K562 (cell line): ENCODE results near the gene ACVR2B. TPM values are rescaled to one million over a fixed set of nuclear protein-coding genes. Genes with fewer than 3 reads are reported as not detected.

ENCODE experiments used
- ATAC-seq: fragments of 200-7000 bp; cut with Tn5 transposase; 3 replicates; pipeline ENCODE4 v1.9.1; 2020; ENCODE audit warnings: moderate library complexity
- BruUV-seq: library from RNA; stranded (reverse); fragments of 400-500 nt; replicated peaks from 2 replicates; lab custom pipeline; 2021; lab: Mats Ljungman, UMichigan
- CTCF ChIA-PET: fragments of 300-600 bp; formaldehyde crosslinking; extraction: SDS; loops from one replicate; lab custom pipeline; 2021; ENCODE audit warnings: low intra/inter-chr PET ratio; lab: Yijun Ruan, JAX
- POLR2A ChIA-PET: fragments of 300-600, 350-650 bp; sonication (Branson Sonifier 250); formaldehyde crosslinking; extraction: SDS; loops from one replicate; lab custom pipeline; 2021; ENCODE audit warnings: antibody characterized with exemption, inconsistent platforms; lab: Yijun Ruan, JAX
- DNase-seq, 4 experiments: peaks; one replicate each; pipeline versions ENCODE4 v3.0.0 to v3.0.0-alpha.2; 2011 to 2018; ENCODE audit warnings: low spot score in 3 of 4, mixed read lengths in 3 of 4; ENCODE audit errors: extremely low read depth in 1 of 4
- FAIRE-seq: peaks from 2 replicates; lab custom pipeline; 2011; peaks lifted over from hg19 to GRCh38; lab: Jason Lieb, UNC
- H2AFZ ChIP-seq: 2 replicates; pipeline ENCODE4 v1.6.0; 2011; ENCODE audit warnings: low read depth, low read length, control low read depth, inconsistent platforms
- H3K27ac ChIP-seq: fragments of 200-600 bp; 3 replicates; pipeline ENCODE4 v1.8.0; 2011; ENCODE audit warnings: low read depth, mild to moderate bottlenecking, control low read depth, inconsistent platforms, low read length, moderate library complexity, mixed read lengths; ENCODE audit errors: extremely low read depth
- H3K27me3 ChIP-seq, 2 experiments: fragments of 300-600 bp in 1 of 2; 2 replicates in 1 of 2; 3 replicates in 1 of 2; pipeline versions ENCODE4 v1.6.0 to v1.8.0; 2011; ENCODE audit warnings: inconsistent platforms in 2 of 2, low read length in 2 of 2, mild to moderate bottlenecking in 1 of 2, mixed read lengths in 1 of 2, moderate library complexity in 1 of 2; ENCODE audit not compliant: control insufficient read depth in 2 of 2, insufficient read depth in 2 of 2
- H3K36me3 ChIP-seq: fragments of 300-600 bp; 3 replicates; pipeline ENCODE4 v1.8.0; 2011; ENCODE audit warnings: mild to moderate bottlenecking, low read length, inconsistent platforms; ENCODE audit not compliant: control insufficient read depth, insufficient read depth
- H3K4me1 ChIP-seq, 2 experiments: fragments of 200-600 bp in 1 of 2; replicated peaks in 1 of 2; 2 replicates in 1 of 2; 3 replicates in 1 of 2; pipeline versions ENCODE4 v1.5.1 to v1.8.0; 2011; ENCODE audit warnings: inconsistent platforms in 2 of 2, low read length in 2 of 2, mild to moderate bottlenecking in 1 of 2, mixed read lengths in 1 of 2, moderate library complexity in 1 of 2; ENCODE audit not compliant: control insufficient read depth in 2 of 2, insufficient read depth in 2 of 2
- H3K4me2 ChIP-seq: 2 replicates; pipeline ENCODE4 v1.6.1; 2011; ENCODE audit warnings: low read length, control low read depth, inconsistent platforms, mixed read lengths; ENCODE audit not compliant: insufficient read depth
- H3K4me3 ChIP-seq: fragments of 200-600 bp; sonication (generic), shearing (Covaris generic); 2 replicates; pipeline ENCODE4 v1.5.1; 2016; ENCODE audit warnings: control low read depth, inconsistent platforms
- H3K79me2 ChIP-seq: fragments of 200-600 bp; 3 replicates; pipeline ENCODE4 v1.8.0; 2011; ENCODE audit warnings: low read length, inconsistent platforms; ENCODE audit not compliant: control insufficient read depth, insufficient read depth
- H3K9ac ChIP-seq, 2 experiments: 2 replicates each; pipeline versions ENCODE4 v1.6.0 to v1.6.1; 2011; ENCODE audit warnings: low read depth in 2 of 2, low read length in 2 of 2, control low read depth in 1 of 2, inconsistent platforms in 1 of 2, mild to moderate bottlenecking in 1 of 2, mixed read lengths in 1 of 2; ENCODE audit not compliant: insufficient read depth in 1 of 2
- H3K9me1 ChIP-seq: one replicate; pipeline ENCODE4 v1.6.0; 2011; ENCODE audit warnings: inconsistent platforms, mild to moderate bottlenecking, low read length, moderate library complexity; ENCODE audit not compliant: control insufficient read depth, insufficient read depth
- H3K9me3 ChIP-seq: replicated peaks from 2 replicates; pipeline ENCODE4 v1.5.1; 2011; ENCODE audit warnings: low read depth, low read length, inconsistent platforms; ENCODE audit not compliant: control insufficient read depth, insufficient read depth
- H4K20me1 ChIP-seq: replicated peaks from 2 replicates; pipeline ENCODE4 v1.6.1; 2011; ENCODE audit warnings: low read length, inconsistent platforms, mixed read lengths; ENCODE audit not compliant: control insufficient read depth, insufficient read depth
- GATAD2A ChIP-seq: fragments of 450-650 bp; IDR thresholded peaks from 2 replicates; pipeline ENCODE4 v1.6.1; 2017
- GTF2E2 ChIP-seq: fragments of 200-800 bp; sonication (Bioruptor generic); IDR thresholded peaks from 2 replicates; pipeline ENCODE4 v1.6.1; 2016; ENCODE audit warnings: missing genetic modification characterization, missing compliant biosample characterization
- MYNN ChIP-seq, 2 experiments: sonication (generic); formaldehyde crosslinking in 1 of 2; IDR thresholded peaks; 2 replicates each; pipeline versions ENCODE4 v1.5.0 to v1.6.1; 2016 to 2020; ENCODE audit warnings: antibody characterized with exemption in 1 of 2, missing genetic modification reagents in 1 of 2
- NFE2 ChIP-seq: IDR thresholded peaks from 2 replicates; pipeline ENCODE4 v1.6.1; 2014; ENCODE audit warnings: antibody characterized with exemption, low read depth
- POLR2AphosphoS2 ChIP-seq: IDR thresholded peaks from 2 replicates; pipeline ENCODE4 v1.6.1; 2012; ENCODE audit warnings: low read length, improper control_type of control experiment
- RAD51 ChIP-seq: fragments of 450-650 bp; IDR thresholded peaks from 2 replicates; pipeline ENCODE4 v1.7.1; 2016; ENCODE audit warnings: low read depth, mild to moderate bottlenecking, borderline replicate concordance
- SMARCC2 ChIP-seq: fragments of 450-650 bp; IDR thresholded peaks from 2 replicates; pipeline ENCODE4 v1.6.1; 2017; ENCODE audit warnings: antibody characterized with exemption, moderate library complexity, mild to moderate bottlenecking, low read depth
- SREBF1 ChIP-seq: fragments of 150-350 bp; IDR thresholded peaks from 2 replicates; pipeline ENCODE4 v1.6.1; 2014; ENCODE audit warnings: antibody characterized with exemption, low read depth, low read length, borderline replicate concordance
- ZNF668 ChIP-seq: fragments of 250-450 bp; sonication (Bioruptor Pico); IDR thresholded peaks from 2 replicates; pipeline ENCODE4 v1.8.0; 2022; ENCODE audit warnings: mild to moderate bottlenecking, inconsistent platforms
- ZNF780A ChIP-seq: fragments of 250-450 bp; sonication (Bioruptor Pico); IDR thresholded peaks from 2 replicates; pipeline ENCODE4 v1.5.0; 2021; ENCODE audit warnings: mild to moderate bottlenecking
- WGBS: fragments of 100-300 bp; shearing (Covaris generic); methylation state at CpG from one replicate; pipeline ENCODE4 v1.1.6; 2016; ENCODE audit warnings: low coverage, mixed read lengths; ENCODE audit not compliant: insufficient coverage; ENCODE audit errors: missing lambda C conversion rate; 5-methylcytosine and 5-hydroxymethylcytosine counted together
- in situ Hi-C: fragments of 300-500 bp; cut with MboI; formaldehyde crosslinking; loops from 4 replicates; pipeline ENCODE4 v1.15.0; 2018; ENCODE audit warnings: inconsistent platforms, mixed read lengths
- intact Hi-C: fragments of 100-400 bp; cut with micrococcal nuclease; formaldehyde crosslinking; loops from 2 replicates; pipeline ENCODE4 v1.14.2; 2022
- polyA plus RNA-seq, 8 experiments: library from polyadenylated mRNA; depleted of rRNA in 4 of 8; stranded (reverse) in 5 of 8; unstranded in 3 of 8; fragments of >200 nt; fragmentation: Nextera tagmentation in 2 of 8; fragmentation: Illumina TruSeq in 1 of 8; extraction: Ambion mirVana in 2 of 8; extraction: Trizol in 1 of 8; gene quantifications; 2 replicates each; pipeline versions ENCODE4 v1.2.1 to v1.2.3, GENCODE V29; 2011 to 2014; ENCODE audit warnings: inconsistent platforms in 1 of 8, missing spikeins in 1 of 8
- total RNA-seq, 7 experiments: library from RNA; depleted of rRNA in 6 of 7; stranded (reverse); fragments of >200 nt in 6 of 7; fragmentation: Illumina TruSeq in 2 of 7; extraction: Trizol in 2 of 7; gene quantifications; 2 replicates each; pipeline versions ENCODE4 v1.2.1 to v1.2.3, GENCODE V29; 2011 to 2021; ENCODE audit warnings: low replicate concordance in 1 of 7
- TF ChIP-seq, protein P1 (sequence below): fragments of 450-650 bp; formaldehyde crosslinking; IDR thresholded peaks from 2 replicates; pipeline ENCODE4 v1.4.0; 2020; ENCODE audit warnings: mild to moderate bottlenecking, mixed read lengths
- TF ChIP-seq, protein P2 (sequence below): fragments of 450-650 bp; formaldehyde crosslinking; IDR thresholded peaks from 2 replicates; pipeline ENCODE4 v1.4.0; 2022; ENCODE audit warnings: mild to moderate bottlenecking, moderate library complexity
- TF ChIP-seq, protein P3 (sequence below), 2 experiments: fragments of 450-650 bp in 1 of 2; sonication (generic) in 1 of 2; formaldehyde crosslinking; conservative IDR thresholded peaks; 2 replicates each; pipeline versions ENCODE4 v1.4.0 to v1.8.1; 2020 to 2022; ENCODE audit warnings: mild to moderate bottlenecking in 1 of 2, missing genetic modification reagents in 1 of 2

The ACVR2B gene
- total and polyA plus RNA-seq, 9 of the 15 experiments (the other 6 are each of a cell fraction or from before 2014, with no cell fraction given), result 1.8 to 23.7 (median 7.1) TPM

DNA sequence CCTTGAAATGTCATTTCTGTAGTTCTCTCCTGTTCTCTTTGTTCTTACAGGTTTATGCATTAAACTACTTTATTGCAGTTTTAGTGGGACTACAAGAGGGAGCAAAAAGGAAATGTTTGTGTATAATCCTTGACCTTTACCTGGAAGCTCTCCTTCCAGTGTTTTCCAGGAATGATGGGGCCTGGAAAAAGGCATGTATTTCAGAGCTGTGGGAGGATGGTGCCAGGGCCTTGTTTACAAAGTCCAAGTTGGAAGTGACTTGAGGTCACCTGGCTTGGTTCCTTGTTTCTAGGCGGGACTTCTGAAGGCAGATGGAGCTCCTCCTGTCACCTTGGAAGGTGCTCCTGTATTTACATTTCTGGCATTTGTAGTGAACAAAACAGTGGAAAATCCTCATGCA, 15.1 kb downstream of the ACVR2B start:
- BruUV-seq, result no TSS peak
- no peak overlapping the region for H3K4me3 ChIP-seq

More for the DNA sequence above, 15.1 kb downstream of the ACVR2B start:
- H3K36me3 ChIP-seq, result no peaks in the 10 kb centered on the region
- H2AFZ ChIP-seq, result no peak overlapping the region
- H3K27ac ChIP-seq, result no peak overlapping the region
- H3K9me3 ChIP-seq, result no peaks in the 10 kb centered on the region
- TF ChIP-seq SMARCC2 (no peak), NFE2 (no peak), SREBF1 (no peak), POLR2AphosphoS2 (no peak), ZNF780A (CRISPR knock-in tag) (no peak), GATAD2A (no peak), ZNF668 (CRISPR knock-in tag) (no peak), RAD51 (no peak), GTF2E2 (no peak), MYNN (IDR thresholded peaks at IDR 0.05) (no peak), MYNN (CRISPR knock-in tag; IDR thresholded peaks at IDR 0.05) (no peak)
- TF ChIP-seq, protein P1, sequence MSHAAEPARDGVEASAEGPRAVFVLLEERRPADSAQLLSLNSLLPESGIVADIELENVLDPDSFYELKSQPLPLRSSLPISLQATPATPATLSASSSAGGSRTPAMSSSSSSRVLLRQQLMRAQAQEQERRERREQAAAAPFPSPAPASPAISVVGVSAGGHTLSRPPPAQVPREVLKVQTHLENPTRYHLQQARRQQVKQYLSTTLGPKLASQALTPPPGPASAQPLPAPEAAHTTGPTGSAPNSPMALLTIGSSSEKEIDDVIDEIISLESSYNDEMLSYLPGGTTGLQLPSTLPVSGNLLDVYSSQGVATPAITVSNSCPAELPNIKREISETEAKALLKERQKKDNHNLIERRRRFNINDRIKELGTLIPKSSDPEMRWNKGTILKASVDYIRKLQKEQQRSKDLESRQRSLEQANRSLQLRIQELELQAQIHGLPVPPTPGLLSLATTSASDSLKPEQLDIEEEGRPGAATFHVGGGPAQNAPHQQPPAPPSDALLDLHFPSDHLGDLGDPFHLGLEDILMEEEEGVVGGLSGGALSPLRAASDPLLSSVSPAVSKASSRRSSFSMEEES (CRISPR knock-in tag), result no peak
- TF ChIP-seq, protein P2, sequence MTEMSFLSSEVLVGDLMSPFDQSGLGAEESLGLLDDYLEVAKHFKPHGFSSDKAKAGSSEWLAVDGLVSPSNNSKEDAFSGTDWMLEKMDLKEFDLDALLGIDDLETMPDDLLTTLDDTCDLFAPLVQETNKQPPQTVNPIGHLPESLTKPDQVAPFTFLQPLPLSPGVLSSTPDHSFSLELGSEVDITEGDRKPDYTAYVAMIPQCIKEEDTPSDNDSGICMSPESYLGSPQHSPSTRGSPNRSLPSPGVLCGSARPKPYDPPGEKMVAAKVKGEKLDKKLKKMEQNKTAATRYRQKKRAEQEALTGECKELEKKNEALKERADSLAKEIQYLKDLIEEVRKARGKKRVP (CRISPR knock-in tag), result no peak
- TF ChIP-seq, protein P3, sequence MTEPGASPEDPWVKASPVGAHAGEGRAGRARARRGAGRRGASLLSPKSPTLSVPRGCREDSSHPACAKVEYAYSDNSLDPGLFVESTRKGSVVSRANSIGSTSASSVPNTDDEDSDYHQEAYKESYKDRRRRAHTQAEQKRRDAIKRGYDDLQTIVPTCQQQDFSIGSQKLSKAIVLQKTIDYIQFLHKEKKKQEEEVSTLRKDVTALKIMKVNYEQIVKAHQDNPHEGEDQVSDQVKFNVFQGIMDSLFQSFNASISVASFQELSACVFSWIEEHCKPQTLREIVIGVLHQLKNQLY (CRISPR knock-in tag; conservative IDR thresholded peaks at IDR 0.05), result no peak
- no peaks in the 10 kb centered on the region; the same call in 1 of the 2 replicates for H4K20me1 ChIP-seq
- ChIA-PET POLR2A (interaction anchor here (1.2 to 1.3 kb wide), 3 partner anchors 8 to 21 kb away, joined by 3 to 5 read pairs (median 4); no protein-coding TSS in a partner anchor), CTCF (no interaction called here)
- FAIRE-seq (no peak), DNase-seq (no peak), ATAC-seq (no peak)
- H3K9me1 ChIP-seq, result no peaks in the 10 kb centered on the region
- H3K4me2 ChIP-seq, result no peak overlapping the region
- intact Hi-C loops, result no loop called here
- no peaks in the 10 kb centered on the region for H3K27me3 ChIP-seq
- H3K9ac ChIP-seq, result no peak overlapping the region
- H3K4me1 ChIP-seq, result peaks cover 0 to 3% of the 10 kb centered on the region in 2 experiments; a peak in 1 of 5 replicates
- WGBS, result 79% methylated on average over 1 of the region's 1 CpG
- H3K79me2 ChIP-seq, result peaks cover 3% of the 10 kb centered on the region; the same call in 1 of the 3 replicates
- in situ Hi-C loops, result no loop called here
